ENCODE measurements around the gene PTPRT.

PTPRT gene

DNA sequence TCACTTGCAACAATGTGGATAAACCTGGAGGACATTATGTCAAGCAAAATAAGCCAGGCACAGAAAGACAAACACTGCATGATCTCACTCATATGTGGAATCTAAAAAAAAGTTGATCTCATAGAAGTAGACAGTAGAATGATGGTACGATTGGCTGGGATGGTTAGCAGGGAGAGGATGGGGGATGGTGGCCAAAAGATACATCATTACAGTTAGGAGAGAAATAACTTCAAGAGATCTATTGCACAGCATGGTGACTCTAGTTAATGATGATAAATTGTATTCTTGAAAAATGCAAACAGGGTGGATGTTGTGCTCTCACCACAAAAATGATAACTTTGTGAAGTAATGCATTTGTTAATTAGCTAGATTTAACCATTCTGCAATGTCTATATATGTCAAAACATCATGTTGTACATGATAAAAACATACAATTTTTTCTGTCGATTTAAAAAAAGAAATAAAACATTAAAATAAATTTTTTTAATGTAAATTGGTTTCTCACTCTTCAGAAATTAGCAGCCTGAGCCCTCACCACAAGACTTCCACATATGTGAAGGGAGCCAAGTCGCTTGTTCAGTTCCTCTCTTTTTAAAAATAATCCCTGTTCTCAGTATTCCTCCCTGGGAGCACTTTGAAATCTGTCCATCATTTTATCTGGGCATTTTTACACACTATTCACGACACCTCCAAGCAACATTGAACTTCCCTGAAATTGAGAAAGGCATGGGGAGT is 34.2 kb downstream of the PTPRT start:
- no peaks in the 10 kb centered on the region for H3K27me3 ChIP-seq (ENCODE audit: control insufficient read depth, insufficient read depth, low read length)
- H3K36me3 ChIP-seq (ENCODE audit: control insufficient read depth, insufficient read depth, low read length) = no peaks in the 10 kb centered on the region
- no peak overlapping the region for H3K4me3 ChIP-seq (ENCODE audit: low read length)
- H3K9ac ChIP-seq (ENCODE audit: low read length) = no peak overlapping the region
- H3K4me1 ChIP-seq (ENCODE audit: control insufficient read depth, insufficient read depth, low read length) = no peaks in the 10 kb centered on the region
- no peaks in the 10 kb centered on the region for H3K9me3 ChIP-seq (ENCODE audit: control insufficient read depth, low read length)

DNA sequence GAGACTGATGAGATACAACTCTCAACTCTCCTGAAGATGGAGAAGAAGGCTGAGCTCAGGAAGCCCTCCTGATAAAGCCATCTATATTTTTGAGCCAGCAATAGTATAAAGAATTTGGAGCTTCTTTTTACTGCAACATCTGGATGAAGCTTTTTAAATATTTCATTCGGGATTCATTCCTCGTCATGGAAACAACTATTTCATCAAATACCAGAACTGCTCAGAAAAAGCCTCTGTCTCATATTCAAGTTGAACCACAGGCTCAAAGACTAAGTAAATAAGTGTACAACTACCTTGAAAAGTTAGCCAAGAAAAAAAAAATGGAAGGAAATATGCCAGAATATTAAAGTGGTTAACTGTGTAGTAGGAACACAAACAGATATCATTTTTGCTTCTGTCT is 37.8 kb downstream of the PTPRT start:
- H3K4me3 ChIP-seq (ENCODE audit: low read length) = no peak overlapping the region
- H3K9ac ChIP-seq (ENCODE audit: low read length) = no peak overlapping the region
- H3K27me3 ChIP-seq (ENCODE audit: control insufficient read depth, insufficient read depth, low read length) = no peaks in the 10 kb centered on the region
- no peaks in the 10 kb centered on the region for H3K36me3 ChIP-seq (ENCODE audit: control insufficient read depth, insufficient read depth, low read length)
- H3K9me3 ChIP-seq (ENCODE audit: control insufficient read depth, low read length) = no peaks in the 10 kb centered on the region
- no peaks in the 10 kb centered on the region for H3K4me1 ChIP-seq (ENCODE audit: control insufficient read depth, insufficient read depth, low read length)

DNA sequence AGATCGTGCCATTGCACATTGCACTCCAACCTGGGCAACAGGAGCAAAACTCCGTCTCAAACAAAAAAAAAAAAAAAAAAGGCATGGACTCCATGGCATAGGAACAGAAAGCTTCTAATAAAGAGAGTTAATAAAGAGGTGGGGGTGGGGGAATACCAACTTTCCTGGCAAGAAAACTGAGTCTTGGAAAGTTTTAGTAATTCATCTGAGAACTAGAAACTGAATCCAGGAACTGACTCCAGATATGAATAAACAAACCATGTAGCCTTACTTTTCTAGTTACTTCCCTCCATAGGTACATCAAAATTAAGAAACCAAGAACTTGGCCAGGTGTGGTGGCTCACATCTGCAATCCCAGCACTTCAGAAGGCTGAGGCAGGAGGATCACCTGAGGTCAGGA is 38.5 kb downstream of the PTPRT start:
- no peaks in the 10 kb centered on the region for H3K36me3 ChIP-seq (ENCODE audit: control insufficient read depth, insufficient read depth, low read length)
- no peaks in the 10 kb centered on the region for H3K4me1 ChIP-seq (ENCODE audit: control insufficient read depth, insufficient read depth, low read length)
- no peak overlapping the region for H3K9ac ChIP-seq (ENCODE audit: low read length)
- H3K4me3 ChIP-seq (ENCODE audit: low read length) = no peak overlapping the region
- H3K27me3 ChIP-seq (ENCODE audit: control insufficient read depth, insufficient read depth, low read length) = no peaks in the 10 kb centered on the region
- H3K9me3 ChIP-seq (ENCODE audit: control insufficient read depth, low read length) = no peaks in the 10 kb centered on the region

DNA sequence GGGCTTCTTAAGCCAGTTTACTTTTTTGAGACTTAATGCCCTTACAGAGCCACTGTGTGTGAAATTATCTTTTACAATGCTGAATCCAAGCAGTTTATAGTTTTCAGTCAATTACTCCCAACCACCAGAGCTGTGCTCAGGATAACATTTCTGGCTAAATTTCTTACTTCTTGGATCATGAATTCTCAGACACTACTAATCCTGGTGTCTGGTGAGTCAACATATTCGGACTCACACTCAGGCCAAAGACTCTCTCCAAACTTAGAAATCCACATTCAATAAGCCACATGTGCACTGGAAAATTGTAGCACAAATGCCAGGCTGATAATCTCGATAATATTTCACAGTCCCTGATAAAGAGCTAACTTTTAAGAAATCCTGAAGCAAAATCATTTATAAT is 49.0 kb downstream of the PTPRT start:
- peaks cover 4% of the 10 kb centered on the region for H3K4me1 ChIP-seq (ENCODE audit: control insufficient read depth, insufficient read depth, low read length)
- no peak overlapping the region for H3K4me3 ChIP-seq (ENCODE audit: low read length)
- H3K27me3 ChIP-seq (ENCODE audit: control insufficient read depth, insufficient read depth, low read length) = no peaks in the 10 kb centered on the region
- no peak overlapping the region for H3K9ac ChIP-seq (ENCODE audit: low read length)
- no peaks in the 10 kb centered on the region for H3K9me3 ChIP-seq (ENCODE audit: control insufficient read depth, low read length)
- H3K36me3 ChIP-seq (ENCODE audit: control insufficient read depth, insufficient read depth, low read length) = no peaks in the 10 kb centered on the region

DNA sequence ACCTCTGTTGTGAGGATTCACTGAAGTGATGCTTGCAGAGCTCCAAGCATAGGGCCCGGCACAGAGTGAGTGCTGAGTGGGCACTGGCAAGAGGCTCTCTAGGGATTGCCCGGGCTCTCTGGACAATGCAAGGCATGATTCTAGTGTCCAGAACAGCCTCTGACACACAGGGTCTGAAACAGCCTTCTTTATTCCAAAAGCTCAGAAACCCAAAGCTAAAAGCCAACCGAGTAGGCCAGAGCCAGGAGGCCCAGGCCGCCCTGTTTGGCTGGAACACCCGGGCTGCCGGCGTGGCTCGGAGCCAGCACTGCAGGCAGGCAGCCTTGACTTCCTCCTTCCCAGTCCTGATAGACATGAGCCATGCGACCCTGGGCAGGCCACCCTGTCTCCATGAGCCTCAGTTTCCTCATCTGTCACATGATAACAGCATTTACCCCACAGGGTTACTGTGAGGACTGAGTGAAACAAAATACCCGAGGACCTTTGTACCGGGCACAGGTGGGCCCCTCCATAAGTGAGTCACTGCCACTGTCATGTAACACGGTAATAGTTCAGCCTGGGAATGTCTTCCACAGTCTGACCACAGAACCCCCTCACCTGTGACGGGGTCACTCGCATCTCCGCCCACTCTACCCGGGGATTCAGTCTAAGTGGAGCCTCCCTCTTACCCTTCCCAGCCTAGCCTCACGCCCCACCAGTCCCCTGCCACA is 51.5 kb downstream of the PTPRT start:
- Histone ChIP-seq H3K36me3 (ENCODE audit: control insufficient read depth, insufficient read depth, low read length) (no peaks in the 10 kb centered on the region), H3K9me3 (ENCODE audit: control insufficient read depth, low read length) (no peaks in the 10 kb centered on the region), H3K27me3 (ENCODE audit: control insufficient read depth, insufficient read depth, low read length) (no peaks in the 10 kb centered on the region), H3K4me3 (ENCODE audit: low read length) (no peak overlapping the region), H3K9ac (ENCODE audit: low read length) (no peak overlapping the region), H3K4me1 (ENCODE audit: control insufficient read depth, insufficient read depth, low read length) (peaks cover 4% of the 10 kb centered on the region)

DNA sequence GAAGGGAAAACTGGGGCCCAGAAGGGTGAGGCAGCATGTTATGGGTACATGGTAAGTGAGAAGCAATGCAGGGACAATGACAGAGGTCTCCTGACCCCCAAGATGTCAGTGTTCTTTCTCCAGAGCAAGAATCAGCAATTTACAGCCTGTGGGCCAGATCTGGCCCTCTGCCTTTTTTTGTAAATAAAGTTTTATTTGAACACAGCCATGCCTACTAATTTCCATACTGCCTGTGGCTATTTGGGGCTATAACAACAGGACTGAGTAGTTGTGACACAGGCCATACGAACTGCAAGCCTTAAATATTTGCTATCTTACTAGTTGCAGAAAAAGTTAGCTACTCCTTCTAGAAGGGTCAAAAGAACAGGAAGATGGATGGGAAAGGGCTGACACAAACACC is 52.5 kb downstream of the PTPRT start:
- no peak overlapping the region for H3K4me3 ChIP-seq (ENCODE audit: low read length)
- H3K27me3 ChIP-seq (ENCODE audit: control insufficient read depth, insufficient read depth, low read length) = no peaks in the 10 kb centered on the region
- H3K9ac ChIP-seq (ENCODE audit: low read length) = no peak overlapping the region
- H3K4me1 ChIP-seq (ENCODE audit: control insufficient read depth, insufficient read depth, low read length) = peaks cover 4% of the 10 kb centered on the region
- no peaks in the 10 kb centered on the region for H3K9me3 ChIP-seq (ENCODE audit: control insufficient read depth, low read length)
- H3K36me3 ChIP-seq (ENCODE audit: control insufficient read depth, insufficient read depth, low read length) = no peaks in the 10 kb centered on the region

DNA sequence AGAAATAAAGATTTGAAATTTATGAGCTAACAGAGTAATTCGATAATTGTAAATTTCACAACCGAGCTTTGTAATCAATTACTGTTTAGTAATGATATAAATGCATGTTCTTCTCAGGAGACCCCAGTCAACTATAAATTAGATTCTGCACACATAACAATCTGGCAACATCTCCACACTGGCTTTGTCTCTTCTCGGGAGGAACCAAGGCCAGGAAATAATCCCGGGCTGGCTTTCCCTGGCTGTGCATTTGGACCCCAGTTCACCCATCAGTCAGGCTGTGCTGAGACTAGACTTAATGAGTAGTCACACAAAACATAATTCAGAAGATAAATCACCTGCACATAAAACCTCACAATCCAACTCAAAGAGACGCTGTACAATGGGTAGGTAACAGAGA is 65.5 kb downstream of the PTPRT start:
- no peak overlapping the region for H3K9ac ChIP-seq (ENCODE audit: low read length)
- no peaks in the 10 kb centered on the region for H3K9me3 ChIP-seq (ENCODE audit: control insufficient read depth, low read length)
- no peaks in the 10 kb centered on the region for H3K4me1 ChIP-seq (ENCODE audit: control insufficient read depth, insufficient read depth, low read length)
- no peaks in the 10 kb centered on the region for H3K27me3 ChIP-seq (ENCODE audit: control insufficient read depth, insufficient read depth, low read length)
- H3K36me3 ChIP-seq (ENCODE audit: control insufficient read depth, insufficient read depth, low read length) = no peaks in the 10 kb centered on the region
- H3K4me3 ChIP-seq (ENCODE audit: low read length) = no peak overlapping the region

DNA sequence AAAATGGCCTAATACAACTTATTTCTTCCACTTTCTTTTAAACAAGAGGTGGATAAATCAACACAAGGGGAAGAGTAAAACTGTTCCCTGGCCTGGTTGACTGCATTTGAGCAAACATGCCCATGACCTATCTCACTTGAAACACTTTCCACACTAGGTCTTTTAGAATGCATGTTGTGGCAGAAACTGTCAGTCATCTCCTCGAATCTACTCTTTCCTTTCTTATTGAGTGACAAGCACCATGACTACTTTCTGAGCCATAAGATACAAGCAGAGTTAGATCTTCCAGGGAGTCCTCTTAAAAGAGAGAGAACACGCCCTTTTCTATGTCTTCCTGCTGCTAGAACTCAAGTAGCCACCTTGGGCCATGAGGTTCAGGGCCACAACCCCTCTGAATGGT is 66.5 kb downstream of the PTPRT start:
- Histone ChIP-seq H3K9me3 (ENCODE audit: control insufficient read depth, low read length) (no peaks in the 10 kb centered on the region), H3K27me3 (ENCODE audit: control insufficient read depth, insufficient read depth, low read length) (no peaks in the 10 kb centered on the region), H3K36me3 (ENCODE audit: control insufficient read depth, insufficient read depth, low read length) (no peaks in the 10 kb centered on the region), H3K9ac (ENCODE audit: low read length) (no peak overlapping the region), H3K4me3 (ENCODE audit: low read length) (no peak overlapping the region), H3K4me1 (ENCODE audit: control insufficient read depth, insufficient read depth, low read length) (no peaks in the 10 kb centered on the region)

DNA sequence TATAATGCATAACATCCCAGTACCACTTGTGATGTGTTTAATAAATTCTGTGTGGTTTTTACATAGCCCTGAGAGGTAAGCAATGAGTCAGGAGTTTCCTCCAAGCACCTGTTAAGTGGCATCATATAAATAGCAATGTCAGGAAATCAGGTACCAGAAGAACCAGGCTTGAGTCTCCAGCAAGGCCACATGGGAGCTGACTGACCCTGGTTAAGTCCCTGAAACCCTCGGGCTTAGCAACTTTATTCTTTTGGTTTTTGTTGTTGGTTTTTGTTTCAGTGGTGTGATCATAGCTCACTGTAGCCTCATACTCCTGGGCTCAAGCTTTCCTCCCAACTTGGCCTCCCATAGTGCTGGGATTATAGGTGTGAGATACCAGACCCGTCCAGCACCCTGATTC is 70.0 kb downstream of the PTPRT start:
- Histone ChIP-seq H3K4me1 (ENCODE audit: control insufficient read depth, insufficient read depth, low read length) (no peaks in the 10 kb centered on the region), H3K9me3 (ENCODE audit: control insufficient read depth, low read length) (no peaks in the 10 kb centered on the region), H3K36me3 (ENCODE audit: control insufficient read depth, insufficient read depth, low read length) (no peaks in the 10 kb centered on the region), H3K27me3 (ENCODE audit: control insufficient read depth, insufficient read depth, low read length) (no peaks in the 10 kb centered on the region), H3K9ac (ENCODE audit: low read length) (no peak overlapping the region), H3K4me3 (ENCODE audit: low read length) (no peak overlapping the region)

DNA sequence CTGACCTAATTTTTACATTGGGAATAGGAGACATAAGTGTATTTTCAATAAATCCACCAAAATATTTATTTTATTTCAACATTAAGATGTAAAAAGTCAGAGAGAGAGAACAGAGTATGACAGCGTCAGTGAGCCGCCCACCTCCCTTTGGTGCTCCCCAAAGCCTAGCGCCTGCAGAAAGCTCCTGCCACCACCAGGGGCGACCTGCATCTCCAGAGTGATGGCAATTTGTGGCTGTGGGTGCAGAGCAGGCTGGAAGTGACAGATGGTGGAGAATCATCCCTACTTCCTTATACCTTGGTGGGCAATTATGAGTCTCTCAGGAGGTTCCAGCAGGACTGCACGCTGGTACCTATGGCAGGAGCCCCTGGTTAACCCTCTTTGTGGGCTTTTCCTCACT is 87.3 kb downstream of the PTPRT start:
- H3K27me3 ChIP-seq (ENCODE audit: control insufficient read depth, insufficient read depth, low read length) = no peaks in the 10 kb centered on the region
- no peak overlapping the region for H3K9ac ChIP-seq (ENCODE audit: low read length)
- H3K4me3 ChIP-seq (ENCODE audit: low read length) = no peak overlapping the region
- H3K4me1 ChIP-seq (ENCODE audit: control insufficient read depth, insufficient read depth, low read length) = no peaks in the 10 kb centered on the region
- H3K36me3 ChIP-seq (ENCODE audit: control insufficient read depth, insufficient read depth, low read length) = no peaks in the 10 kb centered on the region
- H3K9me3 ChIP-seq (ENCODE audit: control insufficient read depth, low read length) = no peaks in the 10 kb centered on the region

DNA sequence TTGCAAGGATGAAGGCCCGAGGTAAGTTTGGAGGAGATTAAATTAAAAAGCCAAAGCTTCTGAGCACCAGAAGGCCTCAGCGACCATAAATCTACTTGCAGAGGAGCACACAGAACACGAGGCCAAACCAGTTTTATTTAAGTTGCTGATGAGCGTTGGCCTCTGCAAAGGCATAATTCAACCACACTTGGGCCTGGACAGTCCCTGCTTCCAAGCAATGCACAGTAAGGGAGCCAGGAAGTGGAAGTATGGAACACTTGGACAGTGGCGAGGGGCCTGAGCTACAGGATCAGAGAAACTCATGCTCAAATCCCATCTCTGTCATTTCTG is 92.8 kb downstream of the PTPRT start:
- no peaks in the 10 kb centered on the region for H3K9me3 ChIP-seq (ENCODE audit: control insufficient read depth, low read length)
- no peak overlapping the region for H3K4me3 ChIP-seq (ENCODE audit: low read length)
- H3K36me3 ChIP-seq (ENCODE audit: control insufficient read depth, insufficient read depth, low read length) = no peaks in the 10 kb centered on the region
- H3K9ac ChIP-seq (ENCODE audit: low read length) = no peak overlapping the region
- H3K27me3 ChIP-seq (ENCODE audit: control insufficient read depth, insufficient read depth, low read length) = no peaks in the 10 kb centered on the region
- H3K4me1 ChIP-seq (ENCODE audit: control insufficient read depth, insufficient read depth, low read length) = no peaks in the 10 kb centered on the region

DNA sequence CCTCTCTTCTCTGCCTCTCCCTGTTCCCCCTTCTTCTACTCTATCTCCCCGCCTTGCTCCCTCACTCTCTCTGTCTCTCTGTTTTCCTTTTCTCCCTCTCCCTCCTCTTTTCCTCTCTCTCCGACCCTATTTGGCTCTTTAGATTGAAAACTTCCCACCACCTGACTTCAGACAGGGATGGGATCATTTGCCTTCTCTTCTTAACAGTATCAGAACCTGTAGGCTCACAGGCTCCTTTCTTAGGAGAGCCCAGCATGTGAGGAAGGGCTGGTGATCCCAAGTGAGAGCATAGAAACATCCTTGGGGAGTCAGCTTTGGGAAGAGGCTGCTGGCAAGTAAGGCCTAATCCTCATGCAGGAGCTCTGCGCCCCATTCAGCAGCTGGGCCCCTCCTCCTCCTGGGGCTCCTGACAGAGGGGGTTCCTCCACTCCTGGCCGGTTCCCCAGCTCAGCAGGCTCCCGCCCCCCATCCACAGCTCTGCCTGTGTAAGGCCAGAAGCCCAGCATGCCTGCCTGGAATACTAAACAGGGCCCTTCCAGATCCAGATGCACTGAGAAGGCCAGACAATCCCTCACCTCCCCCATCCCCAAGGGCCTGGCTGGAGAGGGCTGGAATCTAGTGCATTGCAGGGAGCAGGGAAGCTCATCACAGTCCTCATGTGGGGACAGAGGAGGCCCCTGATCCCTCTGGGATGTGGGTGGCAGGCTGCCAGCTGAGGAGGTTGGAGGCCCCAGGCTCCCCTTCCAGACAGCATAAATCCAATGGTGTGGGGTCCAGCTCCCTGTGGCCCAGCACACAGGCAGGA is 93.4 kb downstream of the PTPRT start:
- Histone ChIP-seq H3K9ac (ENCODE audit: low read length) (no peak overlapping the region), H3K36me3 (ENCODE audit: control insufficient read depth, insufficient read depth, low read length) (no peaks in the 10 kb centered on the region), H3K4me1 (ENCODE audit: control insufficient read depth, insufficient read depth, low read length) (no peaks in the 10 kb centered on the region), H3K4me3 (ENCODE audit: low read length) (no peak overlapping the region), H3K9me3 (ENCODE audit: control insufficient read depth, low read length) (no peaks in the 10 kb centered on the region), H3K27me3 (ENCODE audit: control insufficient read depth, insufficient read depth, low read length) (no peaks in the 10 kb centered on the region)
